ENCODE data around the gene CEP63. TPM values are rescaled to one million over a fixed set of nuclear protein-coding genes. Genes with fewer than 3 reads are reported as not detected.

The CEP63 gene
- total and polyA plus RNA-seq, 12 donors, result 20.1 to 38.8 (median 30.8) TPM

GRCh38 chr3:134453631-134454030 lies 32.2 kb upstream of the CEP63 start:
- Histone ChIP-seq H3K9me3 (no peaks in the 10 kb centered on the region), H3K4me1 (no peaks in the 10 kb centered on the region), H3K27me3 (peaks cover 0 to 4% (median 0%) of the 10 kb centered on the region in 7 donors), H3K27ac (no peak overlapping the region), H3K4me3 (no peak overlapping the region), H3K36me3 (no peaks in the 10 kb centered on the region)
- intact Hi-C loops (cut with DNase I), result loop anchor here in 2 of 10 donors (5.0 to 10.0 kb wide), 2 partner anchors 56 to 59 kb away; no protein-coding TSS in a partner anchor
- ATAC-seq, result peak in 1 of 8 donors; percentile 15
- DNase-seq, result no peak
- TF ChIP-seq CTCF (IDR thresholded peaks at IDR 0.05), result peak in 4 of 9 donors; percentile 10 to 14 (median 12)
- WGBS, 2 donors, result 53 to 55% methylated on average over 6 of the region's 6 CpGs

GRCh38 chr3:134457376-134458074 lies 28.3 kb upstream of the CEP63 start:
- Histone ChIP-seq H3K4me1 (peaks cover 0 to 23% (median 16%) of the 10 kb centered on the region in 9 donors), H3K36me3 (no peaks in the 10 kb centered on the region), H3K27me3 (peaks cover 0 to 4% (median 0%) of the 10 kb centered on the region in 7 donors), H3K9me3 (no peaks in the 10 kb centered on the region), H3K4me3 (no peak overlapping the region), H3K27ac (no peak overlapping the region)
- no peak for TF ChIP-seq CTCF (IDR thresholded peaks at IDR 0.05)
- intact Hi-C loops (cut with DNase I), result loop anchor here in 1 of 10 donors (10.0 kb wide), 1 partner anchor 63 kb away; no protein-coding TSS in a partner anchor
- DNase-seq, result no peak
- ATAC-seq, result peak in 1 of 8 donors; percentile 13
- 79 to 81% methylated on average over 9 of the region's 9 CpGs for WGBS, 2 donors

GRCh38 chr3:134458406-134458945 lies 27.4 kb upstream of the CEP63 start:
- no peak for DNase-seq
- intact Hi-C loops (cut with DNase I), result loop anchor here in 1 of 10 donors (10.0 kb wide), 1 partner anchor 64 kb away; no protein-coding TSS in a partner anchor
- H3K27ac ChIP-seq, result no peak overlapping the region

More at GRCh38 chr3:134458406-134458945, 27.4 kb upstream of the CEP63 start:
- Histone ChIP-seq H3K4me3 (no peak overlapping the region), H3K36me3 (no peaks in the 10 kb centered on the region), H3K9me3 (no peaks in the 10 kb centered on the region), H3K4me1 (peaks cover 1 to 32% (median 26%) of the 10 kb centered on the region in 9 donors), H3K27me3 (peaks cover 0 to 4% (median 0%) of the 10 kb centered on the region in 7 donors)
- WGBS, 2 donors, result 90 to 92% methylated on average over 10 of the region's 10 CpGs
- no peak for ATAC-seq
- no peak for TF ChIP-seq CTCF (IDR thresholded peaks at IDR 0.05)

Data from heart right ventricle (tissue), 16 donors.